ENCODE results near the gene WDR44.

GRCh38 chrX:118345045-118345463 is 852 bp upstream of the WDR44 start:
- TF ChIP-seq CTCF (IDR thresholded peaks at IDR 0.05) (no peak), SOX15 (CRISPR knock-in tag; IDR thresholded peaks at IDR 0.05) (no peak), TCF7 (CRISPR knock-in tag; IDR thresholded peaks at IDR 0.05; ENCODE audit: low read depth) (no peak), USF1 (CRISPR knock-in tag; IDR thresholded peaks at IDR 0.05) (no peak), USF2 (CRISPR knock-in tag; IDR thresholded peaks at IDR 0.05) (no peak)
